ENCODE measurements around the gene NRBP1. TPM values are rescaled to one million over a fixed set of nuclear protein-coding genes. Genes with fewer than 3 reads are reported as not detected.

Gene NRBP1
- 71.9 and 79.0 TPM in 2 replicates for total RNA-seq

- DNase-seq (ENCODE audit: low read depth in 2 of 2) = peak; percentile 92
These were observed at the start of gene NRBP1 for GRCh38 chr2:27428213-27428977. NRBP1 (plus strand) TSS chr2:27428631; CDS start chr2:27433274, 4,643 bp downstream.

GRCh38 chr2:27378809-27379290, 49.6 kb upstream of the NRBP1 start:
- no peak for DNase-seq (ENCODE audit: low read depth in 2 of 2)

- DNase-seq (ENCODE audit: low read depth in 2 of 2) = no peak
These were observed 49.0 kb upstream of the NRBP1 start for GRCh38 chr2:27379383-27379835.

- peak; percentile 50 to 52 for DNase-seq (ENCODE audit: low read depth in 2 of 2)
These were observed 48.4 kb upstream of the NRBP1 start for GRCh38 chr2:27379836-27380625.

DNA sequence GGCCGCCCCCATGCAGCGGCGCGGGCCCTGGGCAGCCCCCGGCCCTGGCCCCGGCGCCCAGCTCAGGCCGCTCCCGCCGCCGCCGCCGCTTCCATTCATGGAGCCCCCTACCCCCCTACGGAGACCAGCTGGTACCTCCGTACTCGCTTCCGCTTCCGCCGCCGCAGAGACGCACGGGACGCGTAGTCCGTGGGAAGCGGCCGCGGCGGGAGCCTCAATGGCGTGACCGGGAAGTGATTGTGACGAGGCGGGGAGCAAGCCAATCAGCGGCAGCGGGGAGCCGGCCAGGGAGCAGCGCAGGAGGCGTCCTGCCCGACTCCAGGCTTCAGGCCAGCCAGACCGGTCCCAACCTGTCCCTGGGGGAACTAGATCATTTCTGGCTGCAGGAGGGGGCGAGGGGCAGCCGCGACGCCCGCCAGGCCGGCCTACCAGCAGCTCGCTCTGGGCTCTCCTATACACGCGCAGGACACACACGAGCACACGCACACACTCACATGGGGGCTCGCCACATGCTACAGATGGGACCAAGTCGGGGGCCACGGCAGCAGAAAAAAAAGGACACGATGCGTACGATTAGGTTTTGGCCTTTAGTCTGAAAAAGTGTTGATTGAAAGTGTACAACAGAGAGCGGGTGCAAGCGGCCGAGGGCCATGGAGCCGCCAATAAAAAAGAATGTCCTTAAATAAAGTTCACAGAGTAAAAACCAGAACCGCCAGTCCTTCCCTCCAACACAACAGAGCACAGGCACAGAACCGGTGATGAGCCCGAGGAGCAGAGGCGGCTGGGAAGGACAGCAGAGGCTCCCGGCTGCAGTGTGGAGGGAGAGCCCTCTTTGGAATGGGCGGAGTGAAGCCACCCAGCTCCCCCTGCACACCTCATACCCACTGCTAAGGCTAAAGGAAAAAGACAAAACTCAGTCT, 47.5 kb upstream of the NRBP1 start, which contains the start of gene ZNF513:
TSS of gene ZNF513 (minus strand) at position 109 of the 920 bp plus-strand sequence. CDS start 208 bp downstream, outside the sequence.
- peak; percentile 96 to 98 for DNase-seq (ENCODE audit: low read depth in 2 of 2)

DNA sequence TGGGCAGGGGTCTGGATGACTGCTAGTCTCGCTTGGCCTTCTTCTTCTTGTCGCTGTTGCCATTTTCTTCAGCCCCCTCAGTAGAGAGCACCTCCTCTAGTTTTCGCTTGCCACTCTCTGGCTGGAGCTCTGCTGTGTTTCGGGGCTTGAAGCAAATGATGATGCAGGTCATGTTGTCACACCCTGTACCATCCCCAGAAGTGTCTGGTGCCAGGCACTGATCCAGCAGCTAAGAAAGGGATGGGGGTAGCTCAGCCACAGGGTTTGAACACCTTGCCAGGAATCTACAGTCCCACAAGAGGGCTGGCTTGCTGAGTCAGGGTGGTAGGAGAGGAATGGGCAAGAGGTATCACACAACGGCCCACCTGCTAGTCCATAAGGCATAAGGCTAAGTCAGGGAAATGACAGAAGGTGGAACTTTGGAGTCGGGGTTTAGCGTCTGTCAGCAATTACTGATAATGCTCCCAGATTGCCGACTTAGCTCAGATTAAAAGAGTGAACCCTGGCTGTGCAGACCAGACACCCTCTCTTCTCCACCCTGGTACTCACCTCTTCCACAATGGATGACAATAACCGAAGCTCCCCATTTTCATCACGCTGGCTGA, 46.8 kb upstream of the NRBP1 start:
- no peak for DNase-seq (ENCODE audit: low read depth in 2 of 2)

- no peak for DNase-seq (ENCODE audit: low read depth in 2 of 2)
These were observed 37.4 kb upstream of the NRBP1 start for GRCh38 chr2:27390822-27391679.

- no peak for DNase-seq (ENCODE audit: low read depth in 2 of 2)
These were observed 35.2 kb upstream of the NRBP1 start for GRCh38 chr2:27393225-27393624.

GRCh38 chr2:27398962-27399361, 29.5 kb upstream of the NRBP1 start:
- no peak for DNase-seq (ENCODE audit: low read depth in 2 of 2)

DNA sequence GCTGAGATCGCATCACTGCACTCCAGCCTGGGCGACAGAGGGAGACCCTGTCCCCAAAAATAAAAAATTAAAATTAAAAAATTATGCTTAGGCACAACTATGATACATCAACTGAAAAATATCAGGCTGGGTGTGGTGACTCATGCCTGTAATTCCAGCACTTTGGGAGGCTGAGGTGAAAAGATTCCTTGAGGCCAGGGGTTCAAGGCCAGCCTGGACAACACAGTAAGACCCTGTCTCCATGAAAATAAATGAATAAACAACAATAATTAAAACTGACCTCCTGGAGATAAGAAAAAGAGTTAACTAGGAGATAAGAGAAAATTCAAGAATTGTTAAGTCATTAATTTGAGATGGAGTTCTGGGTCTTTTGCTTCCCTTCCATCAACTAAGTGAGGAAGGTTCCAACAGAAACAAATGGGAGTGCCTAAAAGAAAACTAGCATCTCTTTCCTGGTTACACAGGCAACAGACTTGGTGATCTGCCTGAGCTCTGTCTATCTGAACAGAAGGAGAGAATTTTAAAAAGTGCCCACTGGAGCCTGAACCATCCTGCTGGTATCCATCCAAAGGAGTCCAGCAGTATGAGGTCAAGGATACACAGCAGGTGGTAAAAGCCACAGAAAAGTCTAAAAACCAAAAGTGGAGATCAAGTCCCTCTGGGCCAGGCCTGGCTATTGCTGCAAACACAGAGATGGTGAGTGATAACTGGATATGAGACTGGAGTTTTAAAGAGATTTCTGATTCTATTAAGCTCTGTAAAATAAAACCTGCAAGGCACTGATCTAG, 27.9 kb upstream of the NRBP1 start:
- DNase-seq (ENCODE audit: low read depth in 2 of 2) = no peak

DNA sequence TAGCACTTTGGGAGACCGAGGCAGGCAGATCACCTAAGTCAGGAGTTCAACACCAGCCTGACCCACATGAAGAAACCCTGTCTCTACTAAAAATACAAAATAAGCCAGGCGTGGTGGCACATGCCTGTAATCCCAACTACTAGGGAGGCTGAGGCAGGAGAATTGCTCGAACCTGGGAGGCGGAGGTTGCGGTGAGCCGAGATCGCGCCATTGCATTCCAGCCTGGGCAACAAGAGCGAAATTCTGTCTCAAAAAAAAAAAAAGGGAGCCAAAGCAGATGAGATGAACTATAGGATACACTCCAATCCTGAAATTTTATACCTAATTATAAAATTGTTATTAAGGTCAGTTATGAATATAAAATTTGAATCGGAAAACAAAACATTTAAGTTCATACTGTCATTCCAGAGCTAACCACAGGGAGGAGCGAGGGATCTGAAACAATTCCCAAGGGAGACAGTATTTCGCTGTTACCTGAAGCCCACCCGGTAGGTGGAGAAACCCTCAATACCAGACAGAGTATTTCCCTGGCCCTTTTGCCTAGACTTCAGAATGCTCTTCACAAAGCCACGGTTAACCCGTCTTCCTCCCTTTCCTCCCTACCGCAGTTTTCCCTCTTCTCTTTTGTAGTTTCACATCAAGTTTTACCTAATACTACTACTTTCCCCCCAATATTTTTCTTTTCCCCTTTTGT, 20.5 kb upstream of the NRBP1 start:
- DNase-seq (ENCODE audit: low read depth in 2 of 2) = peak; percentile 74 to 84

DNA sequence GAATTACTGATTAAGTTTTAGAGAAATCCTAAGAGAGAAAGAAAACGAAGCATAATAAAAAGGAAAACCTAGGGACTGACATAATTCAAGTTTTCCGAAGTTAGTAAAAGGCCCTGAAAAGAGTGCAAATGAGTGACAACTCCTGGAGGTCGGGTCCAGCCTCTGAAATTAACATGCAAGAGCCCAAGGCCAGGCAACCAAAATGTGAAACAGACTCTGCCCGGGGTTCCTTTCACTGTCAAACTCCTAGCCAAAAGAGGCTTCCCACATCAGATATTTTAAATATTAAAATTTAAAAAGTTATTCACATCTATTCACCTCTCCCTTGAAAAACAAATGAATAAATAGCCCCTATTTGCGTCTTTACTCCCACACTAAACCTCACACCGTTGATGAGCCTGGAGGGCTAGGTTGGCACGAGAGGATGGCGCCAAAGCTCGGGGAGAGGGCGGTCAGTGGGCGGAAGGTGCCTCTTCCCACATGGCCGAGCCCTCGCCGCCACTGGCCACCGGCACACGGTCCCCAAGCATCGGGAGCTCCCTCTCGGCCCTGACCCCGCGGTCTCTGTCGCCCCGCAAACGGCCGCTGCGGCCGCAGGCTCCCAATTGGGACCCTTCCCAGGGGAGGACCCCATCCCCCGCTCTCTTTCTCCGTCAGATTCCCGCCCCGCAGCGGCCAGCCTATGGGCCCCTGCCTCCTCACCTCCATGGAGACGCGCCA, 19.7 kb upstream of the NRBP1 start:
- peak; percentile 15 to 29 for DNase-seq (ENCODE audit: low read depth in 2 of 2)

GRCh38 chr2:27409321-27410073, 18.9 kb upstream of the NRBP1 start, which contains the start of gene PPM1G:
PPM1G (minus strand) TSS chr2:27409591; CDS start chr2:27409422, 169 bp downstream.
- peak; percentile 95 to 96 for DNase-seq (ENCODE audit: low read depth in 2 of 2)

DNA sequence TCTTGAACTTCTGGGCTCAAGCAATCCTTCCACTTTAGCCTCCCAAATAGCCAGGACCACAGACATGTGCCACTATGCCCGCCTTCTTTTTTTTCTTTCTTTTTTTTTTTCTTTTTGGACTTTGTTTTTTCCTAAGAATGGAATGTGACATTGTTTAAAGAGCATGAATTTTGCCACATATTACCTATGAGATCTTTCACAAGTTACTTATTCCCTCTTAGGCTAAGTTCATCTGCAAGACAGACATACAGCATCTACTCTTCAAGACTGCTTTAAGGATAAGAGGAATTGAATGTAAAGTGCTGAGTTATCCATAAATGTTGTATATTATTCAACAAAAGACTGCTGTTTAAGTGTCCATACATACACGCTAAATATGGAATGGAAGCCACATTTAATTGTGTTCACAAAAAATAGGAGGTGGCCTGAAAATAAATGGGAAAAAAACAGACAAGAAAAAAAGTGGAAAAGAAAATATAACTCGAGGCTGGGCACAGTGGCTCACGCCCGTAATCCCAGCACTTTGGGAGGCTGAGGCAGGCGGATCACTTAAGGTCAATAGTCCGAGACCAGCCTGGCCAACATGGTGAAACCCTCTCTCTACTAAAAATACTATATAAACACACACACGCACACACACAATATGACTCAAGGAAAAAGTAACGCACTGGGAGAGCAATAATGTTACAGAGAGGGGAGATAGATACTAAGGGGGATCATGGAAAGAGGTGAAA, 15.8 kb upstream of the NRBP1 start:
- DNase-seq (ENCODE audit: low read depth in 2 of 2) = no peak

DNA sequence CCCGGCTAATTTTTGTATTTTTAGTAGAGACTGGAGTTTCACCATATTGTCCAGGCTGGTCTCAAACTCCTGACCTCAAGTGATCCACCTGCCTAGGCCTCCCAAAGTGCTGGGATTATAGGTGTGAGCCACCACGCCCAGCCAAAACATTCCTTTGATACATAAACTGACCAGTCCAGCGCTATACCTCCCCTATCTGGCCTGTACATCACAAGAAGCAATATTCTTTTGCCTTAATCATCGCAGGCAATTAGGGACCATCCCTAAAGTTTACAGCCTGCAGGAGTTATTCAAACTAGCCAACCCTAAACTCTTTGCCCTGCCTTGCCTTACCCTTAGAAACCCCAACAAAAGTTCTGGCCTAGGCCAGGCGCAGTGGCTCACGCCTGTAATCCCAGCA, 12.3 kb upstream of the NRBP1 start:
- no peak for DNase-seq (ENCODE audit: low read depth in 2 of 2)

DNA sequence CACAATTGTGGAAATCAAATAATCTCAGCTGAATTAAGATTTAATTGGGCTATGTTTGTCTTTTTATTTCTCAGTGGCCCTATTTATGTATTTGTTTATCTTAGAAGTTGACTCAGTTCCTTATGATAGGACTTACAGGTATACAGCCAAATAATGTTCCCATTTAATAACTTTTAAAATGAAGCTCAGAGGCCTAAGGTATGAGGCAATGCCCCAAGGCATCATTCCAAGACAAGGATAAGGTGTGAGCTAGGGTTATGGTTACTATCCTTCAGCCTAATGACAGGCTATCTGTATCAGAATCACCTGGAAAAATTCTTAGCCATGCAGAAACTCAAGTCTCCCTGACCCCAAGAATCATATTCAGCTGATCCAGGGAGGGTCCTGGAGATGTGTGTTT, 7.4 kb upstream of the NRBP1 start:
- no peak for DNase-seq (ENCODE audit: low read depth in 2 of 2)
